H1 (cell line): Measurements from ENCODE around the gene LONP2.

Source experiments
- CEBPB ChIP-seq: IDR thresholded peaks from 2 replicates; pipeline ENCODE4 v1.6.1; 2012; ENCODE audit warnings: low read depth, low read length
- POLR2AphosphoS5 ChIP-seq: IDR thresholded peaks from 2 replicates; pipeline ENCODE4 v1.6.1; 2011; ENCODE audit warnings: low read depth, low read length
- ZNF274 ChIP-seq: IDR thresholded peaks from 2 replicates; pipeline ENCODE4 v1.7.0; 2012; ENCODE audit warnings: low read length, borderline replicate concordance; ENCODE audit errors: extremely low read depth
- TF ChIP-seq, protein P1 (sequence below), 3 experiments: IDR thresholded peaks; 1 replicate in 2 of 3; 2 replicates in 1 of 3; pipeline versions ENCODE4 v1.5.1 to v1.6.1; 2011; ENCODE audit warnings: low read length in 3 of 3, mild to moderate bottlenecking in 3 of 3, inconsistent platforms in 2 of 3, low read depth in 1 of 3, moderate library complexity in 1 of 3; ENCODE audit not compliant: insufficient read depth in 1 of 3; ENCODE audit errors: control extremely low read depth in 1 of 3

DNA sequence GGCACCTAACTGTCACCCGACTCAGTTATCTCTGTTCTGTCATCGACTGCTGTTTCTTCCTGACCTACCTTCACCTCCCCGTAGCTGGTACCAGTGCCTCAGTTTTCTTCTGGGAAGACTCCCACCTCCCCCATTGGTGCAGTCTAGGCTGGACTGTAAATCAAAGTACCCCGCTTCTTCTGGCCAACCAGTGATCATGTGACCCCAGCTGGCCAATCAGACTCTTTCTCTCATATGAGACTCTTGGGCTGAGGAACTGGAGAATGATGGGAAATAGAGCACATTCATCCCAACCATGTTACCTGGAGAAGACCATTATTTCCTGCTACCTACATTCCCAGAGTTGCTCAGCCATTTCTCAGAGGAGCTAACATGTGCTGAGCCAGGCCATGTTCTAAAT lies 20.6 kb upstream of the LONP2 start:
- TF ChIP-seq POLR2AphosphoS5 = no peak
- TF ChIP-seq, protein P1, sequence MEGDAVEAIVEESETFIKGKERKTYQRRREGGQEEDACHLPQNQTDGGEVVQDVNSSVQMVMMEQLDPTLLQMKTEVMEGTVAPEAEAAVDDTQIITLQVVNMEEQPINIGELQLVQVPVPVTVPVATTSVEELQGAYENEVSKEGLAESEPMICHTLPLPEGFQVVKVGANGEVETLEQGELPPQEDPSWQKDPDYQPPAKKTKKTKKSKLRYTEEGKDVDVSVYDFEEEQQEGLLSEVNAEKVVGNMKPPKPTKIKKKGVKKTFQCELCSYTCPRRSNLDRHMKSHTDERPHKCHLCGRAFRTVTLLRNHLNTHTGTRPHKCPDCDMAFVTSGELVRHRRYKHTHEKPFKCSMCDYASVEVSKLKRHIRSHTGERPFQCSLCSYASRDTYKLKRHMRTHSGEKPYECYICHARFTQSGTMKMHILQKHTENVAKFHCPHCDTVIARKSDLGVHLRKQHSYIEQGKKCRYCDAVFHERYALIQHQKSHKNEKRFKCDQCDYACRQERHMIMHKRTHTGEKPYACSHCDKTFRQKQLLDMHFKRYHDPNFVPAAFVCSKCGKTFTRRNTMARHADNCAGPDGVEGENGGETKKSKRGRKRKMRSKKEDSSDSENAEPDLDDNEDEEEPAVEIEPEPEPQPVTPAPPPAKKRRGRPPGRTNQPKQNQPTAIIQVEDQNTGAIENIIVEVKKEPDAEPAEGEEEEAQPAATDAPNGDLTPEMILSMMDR (IDR thresholded peaks at IDR 0.05; ENCODE audit: control extremely low read depth in 1 of 3, insufficient read depth in 1 of 3, low read depth in 1 of 3, low read length in 3 of 3) = no peak
- TF ChIP-seq ZNF274 = no peak
- no peak for TF ChIP-seq CEBPB
